ENCODE results near the gene TUBG1.
A peak's percentile ranks its signal among the peaks of the same experiment; 100 is the strongest.

TUBG1 gene

DNA sequence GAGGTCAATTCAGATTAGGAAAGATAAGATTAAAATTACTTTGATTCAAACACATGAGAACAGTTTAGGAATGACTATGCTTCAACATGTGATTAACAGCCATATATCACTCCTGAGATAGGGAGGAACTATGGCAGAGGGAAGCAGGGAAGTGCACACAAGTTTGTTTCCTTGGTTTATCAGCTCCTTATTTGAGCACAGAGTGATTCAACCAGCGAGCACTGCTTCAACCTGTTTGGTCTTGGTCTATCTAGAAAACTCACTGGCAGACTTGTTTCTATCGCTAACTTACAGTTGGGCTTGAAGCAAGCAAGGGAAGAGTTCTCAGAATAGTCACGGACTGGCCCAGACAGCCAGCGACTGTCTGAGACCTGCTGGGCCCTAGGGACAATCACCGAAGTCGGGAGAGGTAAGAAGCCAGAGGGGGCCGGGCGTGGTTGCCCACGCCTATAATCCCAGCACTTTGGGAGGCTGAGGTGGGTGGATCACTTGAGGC lies 23.5 kb downstream of the TUBG1 start:
- TF ChIP-seq, protein P1, sequence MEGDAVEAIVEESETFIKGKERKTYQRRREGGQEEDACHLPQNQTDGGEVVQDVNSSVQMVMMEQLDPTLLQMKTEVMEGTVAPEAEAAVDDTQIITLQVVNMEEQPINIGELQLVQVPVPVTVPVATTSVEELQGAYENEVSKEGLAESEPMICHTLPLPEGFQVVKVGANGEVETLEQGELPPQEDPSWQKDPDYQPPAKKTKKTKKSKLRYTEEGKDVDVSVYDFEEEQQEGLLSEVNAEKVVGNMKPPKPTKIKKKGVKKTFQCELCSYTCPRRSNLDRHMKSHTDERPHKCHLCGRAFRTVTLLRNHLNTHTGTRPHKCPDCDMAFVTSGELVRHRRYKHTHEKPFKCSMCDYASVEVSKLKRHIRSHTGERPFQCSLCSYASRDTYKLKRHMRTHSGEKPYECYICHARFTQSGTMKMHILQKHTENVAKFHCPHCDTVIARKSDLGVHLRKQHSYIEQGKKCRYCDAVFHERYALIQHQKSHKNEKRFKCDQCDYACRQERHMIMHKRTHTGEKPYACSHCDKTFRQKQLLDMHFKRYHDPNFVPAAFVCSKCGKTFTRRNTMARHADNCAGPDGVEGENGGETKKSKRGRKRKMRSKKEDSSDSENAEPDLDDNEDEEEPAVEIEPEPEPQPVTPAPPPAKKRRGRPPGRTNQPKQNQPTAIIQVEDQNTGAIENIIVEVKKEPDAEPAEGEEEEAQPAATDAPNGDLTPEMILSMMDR (IDR thresholded peaks at IDR 0.05; ENCODE audit: low read depth, low read length) = no peak
- H3K4me3 ChIP-seq (ENCODE audit: low read depth, low read length) = no peak overlapping the region

DNA sequence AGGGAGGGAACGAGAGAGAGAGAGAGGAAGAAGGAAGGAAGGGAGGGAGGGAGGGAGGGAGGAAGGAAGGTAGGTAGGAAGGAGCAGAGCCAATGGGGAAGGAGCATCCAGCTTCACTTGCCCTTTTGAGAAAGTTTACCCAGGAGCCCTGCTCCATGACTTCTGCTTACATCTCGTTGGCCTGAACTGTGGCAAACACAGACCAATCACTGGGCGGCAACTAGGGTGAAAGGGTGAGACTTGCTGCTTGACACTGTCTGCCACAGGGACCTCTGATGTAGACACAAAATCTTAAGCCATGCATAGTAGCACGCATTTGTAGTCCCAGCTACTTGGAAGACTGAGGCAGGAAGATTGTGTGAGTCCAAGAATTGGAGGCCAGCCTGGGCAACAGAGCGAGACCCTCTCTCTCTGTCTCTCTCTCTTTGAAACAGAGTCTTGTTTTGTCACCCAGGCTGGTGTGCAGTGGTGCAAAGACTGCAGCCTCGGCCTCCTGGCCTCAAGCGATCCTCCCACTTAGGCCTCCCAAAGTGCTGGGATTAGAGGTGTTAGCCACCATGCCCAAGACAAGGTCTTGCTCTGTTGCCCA lies 30.1 kb downstream of the TUBG1 start:
- TF ChIP-seq, protein P1 (IDR thresholded peaks at IDR 0.05; ENCODE audit: low read depth, low read length) = no peak
- no peak overlapping the region for H3K4me3 ChIP-seq (ENCODE audit: low read depth, low read length)

DNA sequence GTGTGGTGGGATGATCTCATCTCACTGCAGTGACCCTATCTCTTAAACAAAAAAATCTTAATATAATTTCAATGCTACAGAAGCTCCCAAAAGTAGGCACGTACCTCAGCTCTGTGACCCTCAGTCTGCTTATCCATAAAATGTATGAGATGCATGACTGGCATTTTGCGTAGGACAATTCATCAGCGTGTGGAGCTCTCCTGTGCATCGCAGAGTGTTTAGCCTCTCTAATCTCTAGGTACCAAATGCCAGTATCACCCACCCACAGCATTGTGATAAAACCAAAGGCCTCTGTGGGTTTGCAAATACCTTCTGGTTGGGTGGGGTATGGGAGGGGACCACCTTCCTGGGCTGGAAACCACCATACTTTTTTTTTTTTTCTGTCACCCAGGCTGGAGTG lies 30.6 kb downstream of the TUBG1 start:
- TF ChIP-seq, protein P1 (IDR thresholded peaks at IDR 0.05; ENCODE audit: low read depth, low read length) = no peak
- H3K4me3 ChIP-seq (ENCODE audit: low read depth, low read length) = no peak overlapping the region

DNA sequence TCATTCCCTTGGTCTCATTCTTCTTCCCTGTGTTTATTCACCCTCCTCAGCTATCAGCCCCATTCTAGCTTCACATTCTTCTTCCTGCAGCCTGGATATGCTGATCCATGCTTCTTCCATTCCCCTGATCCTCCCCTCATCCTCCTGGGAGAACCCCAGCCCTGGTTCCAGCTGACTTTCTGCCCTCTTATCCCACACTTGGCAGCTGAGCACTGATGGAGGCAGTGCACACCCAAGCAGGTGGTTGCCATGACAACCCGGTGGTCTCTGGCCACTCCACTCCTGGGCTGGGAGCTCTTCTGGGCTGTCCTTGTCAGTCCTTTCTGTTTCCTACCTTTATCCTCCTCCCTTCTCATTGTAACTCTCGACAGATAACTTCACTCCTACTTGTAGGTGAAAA lies 32.9 kb downstream of the TUBG1 start:
- TF ChIP-seq, protein P1 (IDR thresholded peaks at IDR 0.05; ENCODE audit: low read depth, low read length) = no peak
- no peak overlapping the region for H3K4me3 ChIP-seq (ENCODE audit: low read depth, low read length)

DNA sequence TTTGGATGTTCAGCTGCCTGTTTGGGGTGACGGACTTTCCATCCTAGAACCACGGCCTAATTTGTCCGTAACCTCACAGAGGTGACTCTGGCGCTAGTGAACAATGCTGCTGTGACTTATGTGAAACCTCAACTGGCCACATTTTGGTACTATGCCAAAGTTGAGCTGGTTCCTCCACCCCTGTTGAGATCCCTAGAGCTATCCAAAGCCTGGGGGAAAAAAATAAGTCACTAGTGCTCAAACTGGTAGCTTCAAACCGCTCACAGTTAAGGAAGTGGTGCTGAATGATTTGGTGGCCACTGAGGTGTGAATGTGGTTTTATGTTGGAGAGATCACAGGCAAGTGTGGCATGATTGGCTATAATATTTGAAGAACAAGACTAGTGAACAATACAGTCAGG lies 38.3 kb downstream of the TUBG1 start:
- no peak overlapping the region for H3K4me3 ChIP-seq (ENCODE audit: low read depth, low read length)
- TF ChIP-seq, protein P1 (IDR thresholded peaks at IDR 0.05; ENCODE audit: low read depth, low read length) = no peak

DNA sequence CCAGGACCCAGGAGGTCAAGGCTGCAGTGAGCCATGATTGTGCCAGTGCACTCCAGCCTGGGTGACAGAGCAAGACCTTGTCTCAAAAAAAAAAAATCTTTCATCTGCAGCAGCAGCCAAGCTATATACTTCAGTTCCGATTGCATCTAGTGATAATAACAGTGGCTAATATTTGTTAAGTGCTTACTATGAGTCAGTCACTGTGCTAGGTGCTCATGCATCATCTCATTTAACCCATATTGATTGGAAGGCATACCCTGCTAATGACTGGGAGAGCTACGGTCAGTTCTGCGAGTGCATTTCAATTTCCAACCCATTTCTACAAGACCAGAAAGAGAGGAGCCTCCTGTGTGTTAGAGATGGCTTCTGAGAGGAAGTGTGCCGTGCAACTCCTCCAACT lies 41.9 kb downstream of the TUBG1 start:
- H3K4me3 ChIP-seq (ENCODE audit: low read depth, low read length) = no peak overlapping the region
- TF ChIP-seq, protein P1 (IDR thresholded peaks at IDR 0.05; ENCODE audit: low read depth, low read length) = no peak

DNA sequence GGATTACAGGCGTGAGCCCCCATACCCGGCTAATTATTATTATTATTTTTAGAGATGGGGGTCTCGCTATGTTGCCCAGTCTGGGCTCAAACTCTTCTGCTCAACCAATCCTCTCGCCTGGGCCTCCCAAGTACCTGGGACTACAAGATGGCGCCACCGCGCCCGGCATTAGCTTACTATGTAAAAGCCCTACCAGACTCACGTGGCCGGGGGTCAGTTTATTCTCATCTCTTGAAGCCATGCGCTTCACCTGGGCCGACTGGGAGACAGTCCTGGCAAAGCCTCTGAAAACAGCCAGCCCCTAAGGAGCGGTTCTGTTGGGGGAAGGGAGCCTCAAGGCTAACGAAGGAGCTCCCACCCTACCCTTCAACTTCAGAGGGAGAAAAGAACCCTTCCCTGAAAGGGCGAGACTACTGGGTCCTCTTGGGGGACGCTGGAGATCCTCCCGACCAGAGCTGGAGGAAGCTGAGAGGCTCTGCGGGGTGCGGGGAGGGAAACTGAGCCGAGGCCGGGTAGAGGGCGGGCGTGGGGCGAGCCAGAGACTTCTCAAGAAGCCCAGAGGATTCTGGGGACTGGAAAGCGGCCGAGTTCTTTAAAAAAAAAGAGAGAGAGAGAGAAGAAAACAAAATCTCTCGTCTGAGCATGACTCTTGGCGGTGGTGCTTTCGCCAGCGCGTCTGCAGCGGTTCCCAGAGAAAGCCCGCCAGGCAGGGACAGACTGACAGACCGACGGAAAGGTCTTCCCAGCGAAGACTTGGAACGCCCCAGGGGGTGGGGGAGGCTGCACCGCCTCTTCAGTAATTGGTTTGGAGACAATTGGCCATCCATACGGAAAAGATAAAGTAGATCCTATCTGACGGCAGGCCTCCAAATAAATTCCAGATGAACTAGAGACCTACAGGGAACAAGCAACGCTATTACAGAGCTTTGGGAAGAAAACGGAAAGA lies 44.0 kb downstream of the TUBG1 start:
- peak overlapping the region; percentile 40 for H3K4me3 ChIP-seq (ENCODE audit: low read depth, low read length)

More for the DNA sequence above, 44.0 kb downstream of the TUBG1 start:
- TF ChIP-seq, protein P1 (IDR thresholded peaks at IDR 0.05; ENCODE audit: low read depth, low read length) = no peak

All from WI38 (cell line).